HepG2 (cell line): ENCODE measurements around the gene ACOXL. TPM values are rescaled to one million over a fixed set of nuclear protein-coding genes. Genes with fewer than 3 reads are reported as not detected.

Source experiments
- ATAC-seq: fragments of 200-7000 bp; cut with Tn5 transposase; 3 replicates; pipeline ENCODE4 v1.9.1; 2020; ENCODE audit warnings: mild to moderate bottlenecking, moderate library complexity
- BruUV-seq: library from RNA; stranded (reverse); fragments of 400-500 nt; replicated peaks from 2 replicates; lab custom pipeline; 2021; lab: Mats Ljungman, UMichigan
- CTCF ChIA-PET: fragments of 300-600 bp; formaldehyde crosslinking; extraction: SDS; loops from one replicate; lab custom pipeline; 2021; ENCODE audit warnings: low total read pairs, inconsistent platforms, low intra/inter-chr PET ratio; lab: Yijun Ruan, JAX
- POLR2A ChIA-PET: fragments of 350-600 bp; sonication (Branson Sonifier 250); formaldehyde crosslinking; loops from one replicate; lab custom pipeline; 2020; ENCODE audit warnings: antibody characterized with exemption, inconsistent platforms; lab: Yijun Ruan, JAX
- DNase-seq: peaks from one replicate; pipeline ENCODE4 v3.0.0-alpha.2; 2015; ENCODE audit warnings: low spot score
- FAIRE-seq: peaks from 3 replicates; lab custom pipeline; 2011; peaks lifted over from hg19 to GRCh38; lab: Jason Lieb, UNC
- H2AFZ ChIP-seq: one replicate; pipeline ENCODE4 v1.6.1; 2011; ENCODE audit warnings: low read length, inconsistent platforms
- H3K27ac ChIP-seq: fragments of 300-600 bp; 3 replicates; pipeline ENCODE4 v1.8.0; 2011; ENCODE audit warnings: mixed run types, mild to moderate bottlenecking, mixed read lengths, low read length, inconsistent platforms; ENCODE audit not compliant: insufficient read depth; ENCODE audit errors: extremely low read length
- H3K27me3 ChIP-seq, 2 experiments: fragments of 200-600 bp in 1 of 2; 2 replicates in 1 of 2; 3 replicates in 1 of 2; pipeline versions ENCODE4 v1.6.0 to v1.8.0; 2011; ENCODE audit warnings: low read length in 2 of 2, mild to moderate bottlenecking in 2 of 2, moderate library complexity in 2 of 2, inconsistent platforms in 1 of 2; ENCODE audit not compliant: insufficient read depth in 2 of 2, control insufficient read depth in 1 of 2
- H3K36me3 ChIP-seq, 2 experiments: fragments of 200-600 bp in 1 of 2; replicated peaks in 1 of 2; 2 replicates in 1 of 2; 3 replicates in 1 of 2; pipeline versions ENCODE4 v1.5.1 to v1.8.0; 2011; ENCODE audit warnings: low read length in 2 of 2, inconsistent platforms in 1 of 2; ENCODE audit not compliant: insufficient read depth in 2 of 2, control insufficient read depth in 1 of 2
- H3K4me1 ChIP-seq: 2 replicates; pipeline ENCODE4 v1.5.1; 2012; ENCODE audit warnings: low read length, inconsistent platforms; ENCODE audit not compliant: insufficient read depth
- H3K4me2 ChIP-seq: 2 replicates; pipeline ENCODE4 v1.6.0; 2011; ENCODE audit warnings: low read depth, low read length, inconsistent platforms
- H3K4me3 ChIP-seq, 3 experiments: fragments of 200-600 bp in 1 of 3; sonication (generic), shearing (Covaris generic) in 1 of 3; replicated peaks in 1 of 3; 2 replicates each; pipeline ENCODE4 v1.5.1; 2011 to 2016; ENCODE audit warnings: low read length in 3 of 3, inconsistent platforms in 2 of 3, low read depth in 2 of 3, mild to moderate bottlenecking in 2 of 3, control low read depth in 1 of 3, mixed read lengths in 1 of 3; ENCODE audit not compliant: insufficient read depth in 1 of 3
- H3K79me2 ChIP-seq: one replicate; pipeline ENCODE4 v1.6.1; 2011; ENCODE audit warnings: low read length, inconsistent platforms; ENCODE audit not compliant: insufficient read depth
- H3K9ac ChIP-seq: 2 replicates; pipeline ENCODE4 v1.6.0; 2011; ENCODE audit warnings: mild to moderate bottlenecking, low read depth, low read length, inconsistent platforms; ENCODE audit not compliant: insufficient read depth
- H3K9me3 ChIP-seq: 2 replicates; pipeline ENCODE4 v1.5.1; 2012; ENCODE audit warnings: mild to moderate bottlenecking, low read length
- H4K20me1 ChIP-seq: 2 replicates; pipeline ENCODE4 v1.6.0; 2011; ENCODE audit warnings: inconsistent platforms, mild to moderate bottlenecking, low read length, moderate library complexity; ENCODE audit not compliant: insufficient read depth
- ATF7 ChIP-seq, 2 experiments: fragments of 450-650 bp in 1 of 2; sonication (generic) in 1 of 2; formaldehyde crosslinking in 1 of 2; IDR thresholded peaks; 2 replicates each; pipeline versions ENCODE4 v1.4.0 to v1.6.1; 2016 to 2020; ENCODE audit warnings: antibody characterized with exemption in 1 of 2, mild to moderate bottlenecking in 1 of 2, missing genetic modification reagents in 1 of 2
- ATM ChIP-seq: fragments of 450-650 bp; IDR thresholded peaks from 2 replicates; pipeline ENCODE4 v1.7.1; 2017; ENCODE audit warnings: mild to moderate bottlenecking, borderline replicate concordance
- DNMT3B ChIP-seq: conservative IDR thresholded peaks from 2 replicates; pipeline ENCODE4 v1.6.1; 2016; ENCODE audit warnings: missing biosample characterization, control low read depth
- EHMT2 ChIP-seq: fragments of 200-600 bp; sonication (generic); IDR thresholded peaks from 2 replicates; pipeline ENCODE4 v1.7.0; 2017; ENCODE audit warnings: antibody characterized with exemption, low read depth, low read length, borderline replicate concordance
- FOXC1 ChIP-seq: sonication (generic); formaldehyde crosslinking; IDR thresholded peaks from 2 replicates; pipeline ENCODE4 v1.8.0; 2022; ENCODE audit warnings: mild to moderate bottlenecking, missing genetic modification reagents, borderline replicate concordance
- MED13 ChIP-seq: sonication (generic); formaldehyde crosslinking; IDR thresholded peaks from 2 replicates; pipeline ENCODE4 v1.5.0; 2020; ENCODE audit warnings: missing genetic modification reagents
- MYC ChIP-seq: sonication (generic); formaldehyde crosslinking; IDR thresholded peaks from 2 replicates; pipeline ENCODE4 v1.9.0; 2021; ENCODE audit warnings: missing genetic modification reagents, borderline replicate concordance
- NBN ChIP-seq: fragments of 450-650 bp; conservative IDR thresholded peaks from 2 replicates; pipeline ENCODE4 v1.6.1; 2017
- NCOA2 ChIP-seq: sonication (generic); formaldehyde crosslinking; IDR thresholded peaks from 2 replicates; pipeline ENCODE4 v1.8.0; 2022; ENCODE audit warnings: inconsistent platforms
- ONECUT2 ChIP-seq: sonication (generic); formaldehyde crosslinking; IDR thresholded peaks from 2 replicates; pipeline ENCODE4 v1.4.0; 2020; ENCODE audit warnings: missing genetic modification reagents
- ZBTB21 ChIP-seq: sonication (generic); formaldehyde crosslinking; IDR thresholded peaks from 2 replicates; pipeline ENCODE4 v1.4.0; 2020; ENCODE audit warnings: missing genetic modification reagents
- ZNF121 ChIP-seq: sonication (generic); formaldehyde crosslinking; IDR thresholded peaks from 2 replicates; pipeline ENCODE4 v1.5.0; 2020; ENCODE audit warnings: mild to moderate bottlenecking, missing genetic modification reagents
- ZNF256 ChIP-seq: sonication (generic); formaldehyde crosslinking; conservative IDR thresholded peaks from 2 replicates; pipeline ENCODE4 v1.4.0; 2020; ENCODE audit warnings: missing genetic modification reagents
- ZNF264 ChIP-seq: sonication (generic); formaldehyde crosslinking; IDR thresholded peaks from 2 replicates; pipeline ENCODE4 v1.4.0; 2020; ENCODE audit warnings: missing genetic modification reagents
- ZNF772 ChIP-seq: sonication (generic); formaldehyde crosslinking; IDR thresholded peaks from 2 replicates; pipeline ENCODE4 v1.5.0; 2020; ENCODE audit warnings: mild to moderate bottlenecking, missing genetic modification reagents
- WGBS: methylation state at CpG from one replicate; pipeline ENCODE4 v1.1.6; 2017; ENCODE audit warnings: low lambda C conversion rate; 5-methylcytosine and 5-hydroxymethylcytosine counted together
- in situ Hi-C: cut with HindIII; loops from 2 replicates; pipeline ENCODE4 v1.10.0; 2017; ENCODE audit warnings: low pct_unique_long_range_greater_than_20kb; ENCODE audit not compliant: extremely low pct_ligation_motif_present
- intact Hi-C: fragments of 100-400 bp; cut with micrococcal nuclease; formaldehyde crosslinking; loops from one replicate; pipeline ENCODE4 v1.10.0; 2022; ENCODE audit not compliant: unreplicated experiment
- polyA plus RNA-seq, 8 experiments: library from polyadenylated mRNA; depleted of rRNA in 3 of 8; stranded (reverse) in 7 of 8; unstranded in 1 of 8; fragments of >200 nt; fragmentation: Illumina TruSeq in 4 of 8; extraction: Trizol in 4 of 8; gene quantifications; 2 replicates each; pipeline versions ENCODE4 v1.2.1 to v1.2.3, GENCODE V29; 2011 to 2016; ENCODE audit warnings: low read depth in 4 of 8, missing spikeins in 1 of 8, mixed read lengths in 1 of 8; ENCODE audit not compliant: insufficient read depth in 1 of 8
- total RNA-seq, 5 experiments: library from RNA; depleted of rRNA; stranded (reverse); fragments of >200 nt; fragmentation: Illumina TruSeq; extraction: Trizol; gene quantifications; 2 replicates each; pipeline ENCODE4 v1.2.3, GENCODE V29; 2016; ENCODE audit warnings: low read depth in 1 of 5
- TF ChIP-seq, protein P1 (sequence below), 2 experiments: sonication (generic) in 1 of 2; formaldehyde crosslinking in 1 of 2; IDR thresholded peaks; 2 replicates each; pipeline versions ENCODE4 v1.5.1 to v1.6.1; 2011 to 2020; ENCODE audit warnings: borderline replicate concordance in 1 of 2, low read depth in 1 of 2, low read length in 1 of 2, mild to moderate bottlenecking in 1 of 2, missing genetic modification reagents in 1 of 2, moderate library complexity in 1 of 2
- TF ChIP-seq, protein P2 (sequence below): sonication (generic); formaldehyde crosslinking; IDR thresholded peaks from 2 replicates; pipeline ENCODE4 v1.4.0; 2020; ENCODE audit warnings: low read depth, mild to moderate bottlenecking, missing genetic modification reagents

The ACOXL gene
- total and polyA plus RNA-seq, 2 of the 13 experiments (the other 11 are each of a cell fraction or from before 2014, with no cell fraction given), result not detected

DNA sequence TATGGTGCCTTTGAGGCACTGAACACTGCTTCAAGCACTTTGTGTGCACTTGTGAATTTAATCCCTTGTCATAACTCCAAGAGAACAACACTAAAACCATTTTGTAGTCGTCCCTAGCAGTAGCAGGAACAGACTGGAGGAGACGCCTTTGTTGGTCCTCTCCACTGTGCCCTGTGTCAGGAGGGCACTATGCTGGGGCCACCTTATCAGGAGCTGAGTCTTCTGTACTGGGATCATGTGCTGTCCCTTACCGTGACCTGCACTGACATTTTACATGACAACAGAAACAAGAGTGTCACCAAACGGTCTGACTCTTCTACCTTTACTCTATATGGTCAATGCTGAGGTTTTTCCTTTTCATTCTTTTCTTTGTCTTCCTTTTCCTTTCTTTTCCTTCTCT is 62.0 kb downstream of the ACOXL start:
- POLR2A ChIA-PET, result no interaction called here
- BruUV-seq, result no TSS peak
- no peak for FAIRE-seq

DNA sequence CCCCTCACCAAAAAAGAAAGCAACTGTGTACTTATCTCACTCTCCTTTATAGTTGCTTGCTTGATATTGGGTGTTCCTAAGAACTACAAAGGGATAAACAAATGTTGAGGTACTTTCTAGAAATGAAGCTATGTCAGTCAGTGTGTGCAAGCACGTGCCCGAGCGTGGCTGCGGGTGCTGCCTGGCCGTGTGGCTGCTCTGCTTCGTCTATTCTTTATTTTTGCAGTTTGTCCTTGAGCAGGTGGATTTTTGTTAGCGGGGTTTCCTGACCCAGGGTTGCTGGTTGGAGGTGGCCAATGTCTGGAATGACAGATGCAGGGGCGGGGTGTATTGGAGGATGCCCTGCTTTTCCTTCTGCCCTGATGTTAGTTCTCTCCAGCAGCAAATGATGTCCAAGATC is 62.6 kb downstream of the ACOXL start:
- intact Hi-C loops (no loop called here), in situ Hi-C loops (no loop called here)
- Histone ChIP-seq H2AFZ (no peak overlapping the region), H3K4me1 (no peaks in the 10 kb centered on the region), H3K27ac (no peak overlapping the region), H4K20me1 (no peaks in the 10 kb centered on the region), H3K9me3 (no peaks in the 10 kb centered on the region), H3K4me3 (no peak overlapping the region), H3K36me3 (no peaks in the 10 kb centered on the region), H3K4me2 (no peak overlapping the region), H3K9ac (no peak overlapping the region), H3K79me2 (no peaks in the 10 kb centered on the region), H3K27me3 (peaks cover 0 to 76% of the 10 kb centered on the region in 2 experiments; a peak in 3 of 5 replicates)
- WGBS, result 52% methylated on average over 8 of the region's 8 CpGs
- ATAC-seq (no peak), DNase-seq (no peak), FAIRE-seq (no peak)
- CTCF ChIA-PET, result no interaction called here
- TF ChIP-seq MYC (CRISPR knock-in tag) (no peak), DNMT3B (no peak), ZNF256 (CRISPR knock-in tag) (no peak), ZBTB21 (CRISPR knock-in tag) (no peak), FOXC1 (no peak), ZNF121 (CRISPR knock-in tag) (no peak), NCOA2 (CRISPR knock-in tag) (no peak)
- TF ChIP-seq, protein P1, sequence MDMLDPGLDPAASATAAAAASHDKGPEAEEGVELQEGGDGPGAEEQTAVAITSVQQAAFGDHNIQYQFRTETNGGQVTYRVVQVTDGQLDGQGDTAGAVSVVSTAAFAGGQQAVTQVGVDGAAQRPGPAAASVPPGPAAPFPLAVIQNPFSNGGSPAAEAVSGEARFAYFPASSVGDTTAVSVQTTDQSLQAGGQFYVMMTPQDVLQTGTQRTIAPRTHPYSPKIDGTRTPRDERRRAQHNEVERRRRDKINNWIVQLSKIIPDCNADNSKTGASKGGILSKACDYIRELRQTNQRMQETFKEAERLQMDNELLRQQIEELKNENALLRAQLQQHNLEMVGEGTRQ (IDR thresholded peaks at IDR 0.05; ENCODE audit: low read depth, low read length), result no peak
- TF ChIP-seq, protein P1 (CRISPR knock-in tag; IDR thresholded peaks at IDR 0.05; ENCODE audit: borderline replicate concordance), result no peak
- POLR2A ChIA-PET, result no interaction called here
- BruUV-seq, result no TSS peak

More for the DNA sequence above, 62.0 kb downstream of the ACOXL start:
- H3K9ac ChIP-seq, result no peak overlapping the region
- no peaks in the 10 kb centered on the region for H3K36me3 ChIP-seq
- H3K79me2 ChIP-seq, result no peaks in the 10 kb centered on the region
- H3K27ac ChIP-seq, result no peak overlapping the region
- no peak overlapping the region for H2AFZ ChIP-seq
- intact Hi-C loops, result no loop called here
- H4K20me1 ChIP-seq, result no peaks in the 10 kb centered on the region
- CTCF ChIA-PET, result no interaction called here
- H3K4me2 ChIP-seq, result no peak overlapping the region
- no peak for DNase-seq
- no peaks in the 10 kb centered on the region for H3K9me3 ChIP-seq
- WGBS, result 27% methylated on average over 4 of the region's 4 CpGs
- peaks cover 0 to 80% of the 10 kb centered on the region in 2 experiments; a peak in 3 of 5 replicates for H3K27me3 ChIP-seq
- H3K4me1 ChIP-seq, result no peaks in the 10 kb centered on the region
- H3K4me3 ChIP-seq, result no peak overlapping the region
- in situ Hi-C loops, result no loop called here
- TF ChIP-seq ZNF264 (CRISPR knock-in tag) (no peak), EHMT2 (no peak), ZNF772 (CRISPR knock-in tag) (no peak), ATM (no peak), MED13 (CRISPR knock-in tag) (no peak), NBN (no peak), ATF7 (IDR thresholded peaks at IDR 0.05) (no peak), ATF7 (CRISPR knock-in tag; IDR thresholded peaks at IDR 0.05) (no peak), ONECUT2 (no peak)
- TF ChIP-seq, protein P2, sequence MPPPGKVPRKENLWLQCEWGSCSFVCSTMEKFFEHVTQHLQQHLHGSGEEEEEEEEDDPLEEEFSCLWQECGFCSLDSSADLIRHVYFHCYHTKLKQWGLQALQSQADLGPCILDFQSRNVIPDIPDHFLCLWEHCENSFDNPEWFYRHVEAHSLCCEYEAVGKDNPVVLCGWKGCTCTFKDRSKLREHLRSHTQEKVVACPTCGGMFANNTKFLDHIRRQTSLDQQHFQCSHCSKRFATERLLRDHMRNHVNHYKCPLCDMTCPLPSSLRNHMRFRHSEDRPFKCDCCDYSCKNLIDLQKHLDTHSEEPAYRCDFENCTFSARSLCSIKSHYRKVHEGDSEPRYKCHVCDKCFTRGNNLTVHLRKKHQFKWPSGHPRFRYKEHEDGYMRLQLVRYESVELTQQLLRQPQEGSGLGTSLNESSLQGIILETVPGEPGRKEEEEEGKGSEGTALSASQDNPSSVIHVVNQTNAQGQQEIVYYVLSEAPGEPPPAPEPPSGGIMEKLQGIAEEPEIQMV (CRISPR knock-in tag), result no peak
- TF ChIP-seq, all 625 proteins: peak for 0
- ATAC-seq, result no peak
